Activated gamma-delta T cell (primary cell): ENCODE data around the gene PIK3R5.
"Not testable (repeated sequence)": the region's sequence is repeated elsewhere in the genome, so short reads cannot be mapped to it uniquely, and the experiment has no call there.

Experiments
- DNase-seq: peaks from one replicate; lab custom pipeline; 2025; lab: John Stamatoyannopoulos, UW
- total RNA-seq, 2 donors: gene quantifications; one replicate each; lab custom pipeline; 2026; lab: John Stamatoyannopoulos, UW

The PIK3R5 gene
- total RNA-seq: 226 to 283 reads per million in 2 donors

- peak; percentile 74 for DNase-seq
Measured at GRCh38 chr17:8965394-8966168, at the start of gene PIK3R5. PIK3R5 (minus strand) TSS chr17:8965707; CDS start chr17:8911494, 54,213 bp downstream.

- no peak for DNase-seq
Measured at GRCh38 chr17:9011001-9011400, 45.5 kb upstream of the PIK3R5 start.

GRCh38 chr17:9009737-9010136 lies 44.2 kb upstream of the PIK3R5 start:
- DNase-seq: no peak

DNA sequence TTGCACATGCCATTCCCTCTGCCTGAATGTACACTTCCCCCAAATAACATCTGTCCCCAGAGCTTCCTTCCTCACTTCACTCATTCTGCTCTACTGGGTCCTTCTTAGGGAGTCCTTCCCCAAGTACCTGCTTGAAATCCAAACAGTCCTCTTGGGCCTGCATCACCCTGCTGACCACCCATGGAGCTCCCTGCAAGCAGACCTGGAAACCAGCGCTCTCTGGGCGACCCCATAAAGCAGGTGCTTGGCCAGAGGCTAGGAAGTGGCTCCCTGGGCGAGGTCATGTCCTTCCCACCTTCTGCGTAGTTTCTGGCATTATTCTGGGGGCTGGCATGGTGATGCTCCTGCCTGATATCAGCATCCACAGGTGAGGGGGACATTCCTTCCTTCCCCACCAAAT lies 43.6 kb upstream of the PIK3R5 start:
- DNase-seq: no peak

GRCh38 chr17:9007052-9007714 lies 41.7 kb upstream of the PIK3R5 start:
- DNase-seq: no peak

DNA sequence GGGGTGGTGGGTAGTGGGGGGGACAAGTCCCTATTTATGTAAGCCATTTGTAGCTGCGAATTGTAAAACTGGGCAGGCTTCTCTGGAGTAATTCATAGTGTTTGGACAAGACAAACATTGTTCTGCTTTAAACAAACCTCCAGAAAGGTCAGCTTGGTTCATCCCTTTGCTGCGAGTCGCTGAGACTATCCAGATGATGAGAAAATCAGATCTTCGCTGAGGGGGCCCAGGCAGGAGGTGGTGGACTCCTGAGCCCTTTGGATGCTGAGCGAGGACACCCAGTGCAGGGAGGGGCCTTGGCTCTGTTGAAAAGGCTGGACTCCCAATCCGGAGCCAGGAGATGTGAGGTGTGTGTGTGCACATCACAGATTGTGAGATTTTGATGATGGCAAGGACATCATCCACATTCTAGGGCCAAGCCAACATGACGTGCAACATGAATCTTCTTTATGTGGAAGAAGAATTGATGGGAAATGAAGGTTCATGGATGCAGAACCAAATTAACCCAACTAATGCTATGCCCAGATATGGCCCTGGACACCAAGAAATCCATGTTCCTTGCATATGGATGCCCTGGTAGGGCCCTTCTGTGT lies 40.8 kb upstream of the PIK3R5 start:
- DNase-seq: no peak

DNA sequence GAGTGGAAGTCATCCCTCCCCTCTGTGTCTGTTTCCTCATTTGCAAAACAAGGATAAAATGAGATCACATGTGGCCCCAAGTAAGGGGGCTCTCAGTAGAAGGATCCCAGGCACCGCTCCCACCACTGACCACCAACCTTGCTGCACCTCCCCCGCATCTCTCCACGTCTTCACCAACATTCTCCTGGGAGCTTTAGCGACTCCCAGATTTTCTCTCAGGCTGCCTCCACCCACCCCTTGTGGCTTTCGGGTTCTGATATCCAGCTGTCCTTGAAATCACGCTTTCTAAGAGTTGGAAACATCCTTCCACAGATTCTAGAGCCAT lies 39.4 kb upstream of the PIK3R5 start:
- no peak for DNase-seq

GRCh38 chr17:9004132-9004960 lies 38.8 kb upstream of the PIK3R5 start:
- no peak for DNase-seq

GRCh38 chr17:9003355-9004131 lies 38.0 kb upstream of the PIK3R5 start:
- no peak for DNase-seq

- no peak for DNase-seq
Measured at GRCh38 chr17:9002606-9003354, 37.3 kb upstream of the PIK3R5 start.

- no peak for DNase-seq
Measured at GRCh38 chr17:9002227-9002605, 36.7 kb upstream of the PIK3R5 start.

GRCh38 chr17:9001559-9001958 lies 36.1 kb upstream of the PIK3R5 start:
- DNase-seq: no peak

- DNase-seq: peak; percentile 50
Measured at GRCh38 chr17:8997994-8998628, 32.6 kb upstream of the PIK3R5 start.

DNA sequence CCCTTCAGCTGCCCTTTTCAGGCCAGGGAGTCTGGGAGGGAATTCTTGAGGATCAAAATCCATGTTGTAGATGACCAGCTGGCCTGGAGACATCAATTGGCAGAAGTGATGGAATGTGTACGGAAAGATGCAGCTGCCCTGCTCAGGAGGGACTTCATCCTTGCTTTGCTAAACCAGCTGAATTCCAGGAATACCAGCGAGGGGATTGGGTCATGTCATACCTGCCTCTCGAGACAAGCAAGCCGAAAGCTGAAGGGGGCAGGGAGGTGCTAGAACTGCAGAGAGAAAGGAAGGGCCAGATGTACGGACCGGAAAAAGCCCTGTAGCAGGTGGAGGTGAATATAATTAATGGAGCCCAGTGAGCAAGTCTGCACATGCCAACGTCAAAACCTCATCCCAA lies 30.2 kb upstream of the PIK3R5 start:
- DNase-seq: no peak

- DNase-seq: no peak
Measured at GRCh38 chr17:8994319-8994718, 28.8 kb upstream of the PIK3R5 start.

DNA sequence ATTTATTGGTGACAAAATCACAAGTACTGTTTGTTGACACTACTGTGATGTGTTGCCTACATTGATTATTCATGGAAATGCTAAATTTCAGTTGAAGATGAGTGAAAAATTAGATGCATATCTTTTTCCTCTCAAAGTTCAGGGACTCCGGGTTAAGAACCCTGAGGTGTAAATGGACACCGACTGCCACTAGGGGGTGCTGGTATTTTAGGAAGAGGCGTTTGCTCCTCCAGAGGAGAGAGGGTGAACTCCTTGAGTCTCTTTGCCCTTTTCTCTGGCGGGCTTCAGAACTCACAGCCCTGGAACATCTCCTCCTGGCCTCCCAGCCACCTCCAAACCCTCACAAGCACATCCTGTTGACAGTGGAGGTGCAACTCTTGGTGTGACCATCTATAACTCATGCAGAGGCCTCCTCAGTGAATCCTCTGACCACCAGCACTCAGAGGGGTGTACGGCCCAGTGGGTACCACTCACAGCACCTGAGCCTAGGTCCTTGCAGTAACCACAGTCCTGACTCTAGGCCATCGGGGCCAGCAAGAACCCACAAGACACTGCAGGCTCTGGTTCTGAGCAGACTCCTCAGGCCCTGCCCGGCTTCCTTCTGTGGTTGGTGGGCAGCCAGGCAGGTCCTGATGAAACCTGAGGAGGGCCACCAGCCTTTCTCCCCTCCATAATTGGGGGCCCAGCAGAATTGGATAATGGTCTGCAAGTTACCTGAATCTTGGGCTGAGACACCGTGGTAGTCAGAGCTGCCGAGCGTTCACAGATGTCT lies 26.2 kb upstream of the PIK3R5 start:
- DNase-seq: no peak

DNA sequence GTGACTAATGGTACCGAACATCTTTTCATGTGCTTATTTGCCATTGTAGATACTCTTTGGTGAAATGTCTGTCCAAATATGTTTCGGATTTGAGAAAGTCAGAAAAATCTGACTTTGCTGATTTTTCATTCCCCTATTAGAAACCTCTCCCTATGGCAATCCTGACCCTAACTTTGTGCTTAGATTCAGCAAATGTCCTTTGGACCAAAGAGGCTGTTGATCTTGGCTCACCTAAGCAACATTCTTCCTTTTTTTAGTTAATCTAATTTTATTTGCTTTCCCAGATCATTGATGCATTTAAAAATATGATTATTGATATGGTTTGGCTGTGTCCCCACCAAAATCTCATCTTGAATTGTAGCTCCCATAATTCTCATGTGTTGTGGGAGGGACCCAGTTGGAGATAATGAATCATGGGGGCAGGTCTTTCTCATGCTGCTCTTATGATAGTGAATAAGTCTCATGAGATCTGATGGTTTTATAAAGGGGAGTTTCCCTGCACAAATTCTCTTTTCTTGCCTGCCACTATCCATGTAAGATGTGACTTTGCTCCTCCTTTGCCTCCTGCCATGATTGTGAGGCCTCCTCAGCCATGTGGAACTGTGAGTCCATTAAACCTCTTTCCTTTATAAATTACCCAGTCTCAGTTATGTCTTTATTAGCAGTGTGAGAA lies 22.9 kb upstream of the PIK3R5 start:
- not testable (repeated sequence) for DNase-seq

GRCh38 chr17:8986295-8986694 lies 20.8 kb upstream of the PIK3R5 start:
- no peak for DNase-seq
